IgD-negative memory B cell (primary cell): ENCODE measurements around the gene BZW2. TPM values are rescaled to one million over a fixed set of nuclear protein-coding genes. Genes with fewer than 3 reads are reported as not detected.
"Not testable (repeated sequence)": the region's sequence is repeated elsewhere in the genome, so short reads cannot be mapped to it uniquely, and the experiment has no call there.

Experiments
- H3K27ac Mint-ChIP-seq, 3 donors: one replicate each; pipeline ENCODE4 v1.8.0; 2020 to 2022; ENCODE audit warnings: mild to moderate bottlenecking in 3 of 3, mixed read lengths in 3 of 3, moderate library complexity in 1 of 3
- H3K27me3 Mint-ChIP-seq: one replicate; pipeline ENCODE4 v1.8.0; 2021; ENCODE audit warnings: mixed read lengths
- H3K36me3 Mint-ChIP-seq: one replicate; pipeline ENCODE4 v1.8.0; 2020; ENCODE audit warnings: mild to moderate bottlenecking, mixed read lengths
- H3K4me1 Mint-ChIP-seq, 3 donors: one replicate each; pipeline ENCODE4 v1.8.0; 2020 to 2022; ENCODE audit warnings: mixed read lengths in 3 of 3, mild to moderate bottlenecking in 1 of 3
- H3K4me3 Mint-ChIP-seq, 4 donors: one replicate each; pipeline ENCODE4 v1.8.0; 2020 to 2022; ENCODE audit warnings: mild to moderate bottlenecking in 4 of 4, mixed read lengths in 4 of 4, moderate library complexity in 3 of 4
- H3K9me3 Mint-ChIP-seq, 3 donors: one replicate each; pipeline ENCODE4 v1.8.0; 2020 to 2021; ENCODE audit warnings: mixed read lengths in 3 of 3, mild to moderate bottlenecking in 1 of 3
- polyA plus RNA-seq: library from polyadenylated mRNA; unstranded; fragments of 300-500 nt; fragmentation: Illumina TruSeq; gene quantifications from one replicate; pipeline ENCODE4 v1.2.3, GENCODE V29; 2021

Gene BZW2
- polyA plus RNA-seq, 1 donor from 2014 or later: 43.8 TPM

- H3K27me3 Mint-ChIP-seq: no peaks in the 10 kb centered on the region
- H3K9me3 Mint-ChIP-seq: no peaks in the 10 kb centered on the region
- H3K36me3 Mint-ChIP-seq: peaks cover 17% of the 10 kb centered on the region
- peaks cover 0 to 3% (median 0%) of the 10 kb centered on the region in 3 donors for H3K4me1 Mint-ChIP-seq
- no peak overlapping the region for H3K4me3 Mint-ChIP-seq
- no peak overlapping the region for H3K27ac Mint-ChIP-seq
These were observed 29.3 kb downstream of the BZW2 start for GRCh38 chr7:16675277-16675676.

GRCh38 chr7:16677978-16678494, 32.1 kb downstream of the BZW2 start:
- H3K4me3 Mint-ChIP-seq: no peak overlapping the region
- H3K27ac Mint-ChIP-seq: no peak overlapping the region
- no peaks in the 10 kb centered on the region for H3K9me3 Mint-ChIP-seq
- H3K4me1 Mint-ChIP-seq: no peaks in the 10 kb centered on the region
- H3K27me3 Mint-ChIP-seq: no peaks in the 10 kb centered on the region
- peaks cover 22% of the 10 kb centered on the region for H3K36me3 Mint-ChIP-seq

GRCh38 chr7:16678645-16679566, 32.9 kb downstream of the BZW2 start:
- peaks cover 22% of the 10 kb centered on the region for H3K36me3 Mint-ChIP-seq
- H3K4me3 Mint-ChIP-seq, H3K4me1 Mint-ChIP-seq, H3K27me3 Mint-ChIP-seq, H3K9me3 Mint-ChIP-seq, H3K27ac Mint-ChIP-seq: not testable (repeated sequence)

GRCh38 chr7:16684935-16685334, 39.0 kb downstream of the BZW2 start:
- Mint-ChIP-seq H3K27me3 (no peaks in the 10 kb centered on the region), H3K36me3 (peaks cover 20% of the 10 kb centered on the region), H3K9me3 (no peaks in the 10 kb centered on the region), H3K4me1 (peaks cover 18 to 21% (median 20%) of the 10 kb centered on the region in 3 donors), H3K27ac (peak overlapping the region; percentile 52 to 76 (median 54)), H3K4me3 (peak overlapping the region in 3 of 4 donors; percentile 28 to 77 (median 72))

GRCh38 chr7:16685535-16685934, 39.6 kb downstream of the BZW2 start:
- Mint-ChIP-seq H3K36me3 (peaks cover 20% of the 10 kb centered on the region), H3K4me1 (peaks cover 18 to 21% (median 20%) of the 10 kb centered on the region in 3 donors), H3K27ac (peak overlapping the region; percentile 52 to 76 (median 69)), H3K4me3 (peak overlapping the region in 3 of 4 donors; percentile 51 to 77 (median 72)), H3K9me3 (no peaks in the 10 kb centered on the region), H3K27me3 (no peaks in the 10 kb centered on the region)

GRCh38 chr7:16688249-16688648, 42.3 kb downstream of the BZW2 start:
- Mint-ChIP-seq H3K36me3 (peaks cover 8% of the 10 kb centered on the region), H3K27ac (peak overlapping the region in 2 of 3 donors; percentile 61 to 72)

GRCh38 chr7:16691241-16691640, 45.3 kb downstream of the BZW2 start:
- no peaks in the 10 kb centered on the region for H3K4me1 Mint-ChIP-seq
- no peak overlapping the region for H3K4me3 Mint-ChIP-seq
- H3K27ac Mint-ChIP-seq: no peak overlapping the region
- no peaks in the 10 kb centered on the region for H3K9me3 Mint-ChIP-seq
- no peaks in the 10 kb centered on the region for H3K27me3 Mint-ChIP-seq
- peaks cover under 1% of the 10 kb centered on the region for H3K36me3 Mint-ChIP-seq

More at GRCh38 chr7:16688249-16688648, 42.3 kb downstream of the BZW2 start:
- Mint-ChIP-seq H3K4me1 (peaks cover 18 to 21% (median 20%) of the 10 kb centered on the region in 3 donors), H3K4me3 (no peak overlapping the region), H3K27me3 (no peaks in the 10 kb centered on the region), H3K9me3 (no peaks in the 10 kb centered on the region)

- no peaks in the 10 kb centered on the region for H3K9me3 Mint-ChIP-seq
- peaks cover 2% of the 10 kb centered on the region for H3K36me3 Mint-ChIP-seq
- no peak overlapping the region for H3K27ac Mint-ChIP-seq
- H3K4me3 Mint-ChIP-seq: no peak overlapping the region
- no peaks in the 10 kb centered on the region for H3K4me1 Mint-ChIP-seq
- H3K27me3 Mint-ChIP-seq: no peaks in the 10 kb centered on the region
These were observed 47.8 kb downstream of the BZW2 start for GRCh38 chr7:16693601-16694318.

- Mint-ChIP-seq H3K9me3 (no peaks in the 10 kb centered on the region), H3K4me1 (no peaks in the 10 kb centered on the region), H3K27ac (no peak overlapping the region), H3K36me3 (peaks cover 2% of the 10 kb centered on the region), H3K4me3 (peak overlapping the region in 1 of 4 donors; percentile 6), H3K27me3 (no peaks in the 10 kb centered on the region)
These were observed 48.8 kb downstream of the BZW2 start for GRCh38 chr7:16694806-16695205.

GRCh38 chr7:16695621-16696237, 49.7 kb downstream of the BZW2 start:
- Mint-ChIP-seq H3K27ac (no peak overlapping the region), H3K27me3 (no peaks in the 10 kb centered on the region), H3K9me3 (no peaks in the 10 kb centered on the region), H3K4me3 (no peak overlapping the region), H3K36me3 (peaks cover 2% of the 10 kb centered on the region), H3K4me1 (no peaks in the 10 kb centered on the region)

- no peaks in the 10 kb centered on the region for H3K4me1 Mint-ChIP-seq
- peaks cover 2% of the 10 kb centered on the region for H3K36me3 Mint-ChIP-seq
- H3K27me3 Mint-ChIP-seq: no peaks in the 10 kb centered on the region
- H3K4me3 Mint-ChIP-seq: no peak overlapping the region
- no peaks in the 10 kb centered on the region for H3K9me3 Mint-ChIP-seq
- no peak overlapping the region for H3K27ac Mint-ChIP-seq
These were observed 51.7 kb downstream of the BZW2 start for GRCh38 chr7:16697507-16698199.

GRCh38 chr7:16698200-16698905, 52.4 kb downstream of the BZW2 start:
- no peaks in the 10 kb centered on the region for H3K27me3 Mint-ChIP-seq
- no peak overlapping the region for H3K4me3 Mint-ChIP-seq
- H3K36me3 Mint-ChIP-seq: peaks cover 2% of the 10 kb centered on the region
- H3K27ac Mint-ChIP-seq: no peak overlapping the region
- H3K9me3 Mint-ChIP-seq: no peaks in the 10 kb centered on the region
- H3K4me1 Mint-ChIP-seq: no peaks in the 10 kb centered on the region

GRCh38 chr7:16702441-16702840, 56.5 kb downstream of the BZW2 start:
- Mint-ChIP-seq H3K9me3 (no peaks in the 10 kb centered on the region), H3K4me1 (no peaks in the 10 kb centered on the region), H3K27ac (no peak overlapping the region), H3K4me3 (no peak overlapping the region), H3K27me3 (no peaks in the 10 kb centered on the region), H3K36me3 (peaks cover 10% of the 10 kb centered on the region)

- Mint-ChIP-seq H3K9me3 (no peaks in the 10 kb centered on the region), H3K27me3 (no peaks in the 10 kb centered on the region), H3K36me3 (peaks cover 18% of the 10 kb centered on the region), H3K4me3 (peak overlapping the region in 1 of 4 donors; percentile 52), H3K4me1 (peaks cover 5 to 14% (median 7%) of the 10 kb centered on the region in 3 donors), H3K27ac (no peak overlapping the region)
These were observed 62.5 kb downstream of the BZW2 start for GRCh38 chr7:16708511-16708910.
